ENCODE data around the gene ASMTL. TPM values are rescaled to one million over a fixed set of nuclear protein-coding genes. Genes with fewer than 3 reads are reported as not detected.

The ASMTL gene
- total RNA-seq, 1 experiment from 2014 or later, result 42.7 TPM

GRCh38 chrX:1385253-1386223 lies 67.2 kb downstream of the ASMTL start:
- H3F3A ChIP-seq (ENCODE audit: insufficient read depth, low read depth), result peaks cover 100% of the 10 kb centered on the region
- no peaks in the 10 kb centered on the region for H3K27me3 ChIP-seq (ENCODE audit: insufficient read depth, low read depth)
- H3K9me3 ChIP-seq (ENCODE audit: insufficient read depth, low read depth), result no peaks in the 10 kb centered on the region
- peaks cover 53% of the 10 kb centered on the region for H3K36me3 ChIP-seq (ENCODE audit: low read depth)
- H3K9me2 ChIP-seq (ENCODE audit: insufficient read depth), result no peaks in the 10 kb centered on the region
- no peak overlapping the region for H3K27ac ChIP-seq
- ChIA-PET POLR2A (ENCODE audit: unreplicated experiment) (no interaction called here), CTCF (no interaction called here)
- no peak for DNase-seq
- H4K20me1 ChIP-seq (ENCODE audit: insufficient read depth), result peaks cover 85% of the 10 kb centered on the region
- peaks cover 15% of the 10 kb centered on the region for H3K4me1 ChIP-seq (replicated peaks; ENCODE audit: insufficient read depth)
- H3K79me2 ChIP-seq (ENCODE audit: low read depth), result peaks cover 38% of the 10 kb centered on the region
- TF ChIP-seq CTCF (conservative IDR thresholded peaks at IDR 0.05) (no peak), EZH2 (IDR thresholded peaks at IDR 0.05; ENCODE audit: low read depth) (no peak)
- no peak overlapping the region for H2AFZ ChIP-seq
- intact Hi-C loops (cut with micrococcal nuclease; ENCODE audit: unreplicated experiment), result no loop called here
- no peak overlapping the region for H3K4me2 ChIP-seq
- no peak overlapping the region for H3K4me3 ChIP-seq
- BruUV-seq (replicated peaks), result no TSS peak

GRCh38 chrX:1384658-1385252 lies 68.0 kb downstream of the ASMTL start:
- Histone ChIP-seq H4K20me1 (ENCODE audit: insufficient read depth) (peaks cover 77% of the 10 kb centered on the region), H3F3A (ENCODE audit: insufficient read depth, low read depth) (peaks cover 92% of the 10 kb centered on the region), H3K4me2 (no peak overlapping the region), H3K4me3 (no peak overlapping the region), H3K9me2 (ENCODE audit: insufficient read depth) (no peaks in the 10 kb centered on the region), H3K9me3 (ENCODE audit: insufficient read depth, low read depth) (no peaks in the 10 kb centered on the region), H3K79me2 (ENCODE audit: low read depth) (peaks cover 30% of the 10 kb centered on the region), H2AFZ (no peak overlapping the region), H3K27me3 (ENCODE audit: insufficient read depth, low read depth) (no peaks in the 10 kb centered on the region), H3K27ac (no peak overlapping the region), H3K4me1 (replicated peaks; ENCODE audit: insufficient read depth) (peaks cover 8% of the 10 kb centered on the region; the same call in 1 of the 2 replicates), H3K36me3 (ENCODE audit: low read depth) (peaks cover 46% of the 10 kb centered on the region)
- ChIA-PET POLR2A (ENCODE audit: unreplicated experiment) (no interaction called here), CTCF (no interaction called here)
- TF ChIP-seq CTCF (conservative IDR thresholded peaks at IDR 0.05), result no peak
- no peak for TF ChIP-seq EZH2 (IDR thresholded peaks at IDR 0.05; ENCODE audit: low read depth)
- DNase-seq, result no peak
- intact Hi-C loops (cut with micrococcal nuclease; ENCODE audit: unreplicated experiment), result no loop called here
- no TSS peak for BruUV-seq (replicated peaks)

GRCh38 chrX:1380672-1381233 lies 72.0 kb downstream of the ASMTL start:
- intact Hi-C loops (cut with micrococcal nuclease; ENCODE audit: unreplicated experiment), result no loop called here
- Histone ChIP-seq H3K27me3 (ENCODE audit: insufficient read depth, low read depth) (no peaks in the 10 kb centered on the region), H3K36me3 (ENCODE audit: low read depth) (peaks cover 11% of the 10 kb centered on the region), H3K79me2 (ENCODE audit: low read depth) (no peaks in the 10 kb centered on the region), H3F3A (ENCODE audit: insufficient read depth, low read depth) (peaks cover 52% of the 10 kb centered on the region), H2AFZ (no peak overlapping the region), H3K9me3 (ENCODE audit: insufficient read depth, low read depth) (no peaks in the 10 kb centered on the region), H3K4me2 (no peak overlapping the region), H4K20me1 (ENCODE audit: insufficient read depth) (peaks cover 37% of the 10 kb centered on the region), H3K9me2 (ENCODE audit: insufficient read depth) (no peaks in the 10 kb centered on the region), H3K27ac (no peak overlapping the region), H3K4me1 (replicated peaks; ENCODE audit: insufficient read depth) (peaks cover 8% of the 10 kb centered on the region; the same call in 1 of the 2 replicates), H3K4me3 (no peak overlapping the region)
- DNase-seq, result peak in 1 of 2 experiments; percentile 40
- TF ChIP-seq CTCF (conservative IDR thresholded peaks at IDR 0.05), result no peak
- TF ChIP-seq EZH2 (IDR thresholded peaks at IDR 0.05; ENCODE audit: low read depth), result no peak
- POLR2A ChIA-PET (ENCODE audit: unreplicated experiment), result no interaction called here
- CTCF ChIA-PET, result no interaction called here
- BruUV-seq (replicated peaks), result no TSS peak

All from PC-9 (cell line).